B cell (primary cell): Measurements from ENCODE around the gene ZCCHC2. TPM values are rescaled to one million over a fixed set of nuclear protein-coding genes. Genes with fewer than 3 reads are reported as not detected.

Experiments
- ATAC-seq: fragments of 200-7000 bp; cut with Tn5 transposase; one replicate; pipeline ENCODE4 v1.10.0; 2021; ENCODE audit warnings: low read depth, mild to moderate bottlenecking, moderate number of reproducible peaks, moderate library complexity
- CTCF ChIA-PET: fragments of 350-600 bp; sonication (Branson Sonifier 250); formaldehyde crosslinking; loops from one replicate; lab custom pipeline; 2021; ENCODE audit warnings: antibody characterized with exemption, inconsistent platforms; lab: Charles Lee
- POLR2A ChIA-PET: fragments of 350-600 bp; sonication (Branson Sonifier 250); formaldehyde crosslinking; loops from one replicate; lab custom pipeline; 2021; ENCODE audit warnings: antibody characterized with exemption; lab: Charles Lee
- DNase-seq: peaks from one replicate; pipeline ENCODE4 v3.0.0; 2013
- H2AFZ ChIP-seq: 2 replicates; pipeline ENCODE4 v1.6.1; 2012; ENCODE audit warnings: mild to moderate bottlenecking, low read depth, low read length; ENCODE audit not compliant: insufficient read depth, poor library complexity, severe bottlenecking
- H3K27ac ChIP-seq, 2 donors: 1 replicate in 1 of 2; 2 replicates in 1 of 2; pipeline ENCODE4 v1.5.1; 2012 to 2013; ENCODE audit warnings: low read length in 2 of 2, mild to moderate bottlenecking in 2 of 2, moderate library complexity in 1 of 2
- H3K27me3 ChIP-seq, 4 experiments: fragments of 200-600 bp in 1 of 4; sonication (generic) in 1 of 4; replicated peaks in 1 of 4; 1 replicate in 2 of 4; 2 replicates in 2 of 4; pipeline versions ENCODE4 v1.6.1 to v1.7.0; 2013 to 2016; ENCODE audit warnings: low read length in 3 of 4, mild to moderate bottlenecking in 2 of 4, mixed read lengths in 1 of 4, moderate library complexity in 1 of 4; ENCODE audit not compliant: insufficient read depth in 4 of 4, control insufficient read depth in 3 of 4; ENCODE audit errors: control extremely low read depth in 1 of 4
- H3K36me3 ChIP-seq, 2 experiments: replicated peaks in 1 of 2; 1 replicate in 1 of 2; 2 replicates in 1 of 2; pipeline versions ENCODE4 v1.6.1 to v1.7.1; 2013; ENCODE audit warnings: low read length in 1 of 2; ENCODE audit not compliant: insufficient read depth in 2 of 2, control insufficient read depth in 1 of 2; ENCODE audit errors: control extremely low read depth in 1 of 2, extremely low read depth in 1 of 2
- H3K4me1 ChIP-seq, 2 donors: fragments of 200-600 bp in 1 of 2; sonication (generic) in 1 of 2; 1 replicate in 1 of 2; 2 replicates in 1 of 2; pipeline versions ENCODE4 v1.5.1 to v1.6.1; 2013 to 2017; ENCODE audit warnings: low read length in 2 of 2; ENCODE audit not compliant: control insufficient read depth in 2 of 2, insufficient read depth in 2 of 2
- H3K4me2 ChIP-seq: replicated peaks from 2 replicates; pipeline ENCODE3; 2012; ENCODE audit warnings: mild to moderate bottlenecking, low read depth, low read length; ENCODE audit not compliant: poor library complexity, severe bottlenecking
- H3K4me3 ChIP-seq, 5 experiments: fragments of 200-600 bp in 1 of 5; sonication (generic) in 1 of 5; 1 replicate in 3 of 5; 2 replicates in 2 of 5; pipeline versions ENCODE4 v1.5.1 to v1.7.0; 2011 to 2016; ENCODE audit warnings: low read length in 4 of 5, mild to moderate bottlenecking in 4 of 5, low read depth in 2 of 5, control low read depth in 1 of 5, moderate library complexity in 1 of 5; ENCODE audit not compliant: insufficient read depth in 1 of 5; ENCODE audit errors: control extremely low read depth in 1 of 5, extremely low read depth in 1 of 5
- H3K79me2 ChIP-seq: fragments of 200-600 bp; sonication (generic); one replicate; pipeline ENCODE4 v1.6.0; 2016; ENCODE audit warnings: low read length; ENCODE audit not compliant: control insufficient read depth, insufficient read depth
- H3K9ac ChIP-seq: fragments of 200-600 bp; sonication (generic); 2 replicates; pipeline ENCODE4 v1.6.1; 2017; ENCODE audit warnings: mild to moderate bottlenecking, low read length, moderate library complexity
- H3K9me3 ChIP-seq, 3 donors: one replicate each; pipeline versions ENCODE4 v1.6.1 to v1.7.1; 2013; ENCODE audit warnings: low read length in 2 of 3; ENCODE audit not compliant: control insufficient read depth in 2 of 3, insufficient read depth in 1 of 3; ENCODE audit errors: control extremely low read depth in 1 of 3
- H4K20me1 ChIP-seq: 2 replicates; pipeline ENCODE4 v1.6.0; 2012; ENCODE audit warnings: mild to moderate bottlenecking, low read length; ENCODE audit not compliant: insufficient read depth, control insufficient read depth, poor library complexity, severe bottlenecking
- H3K27ac Mint-ChIP-seq: one replicate; pipeline ENCODE4 v1.8.0; 2021; ENCODE audit warnings: mixed read lengths
- H3K27me3 Mint-ChIP-seq: one replicate; pipeline ENCODE4 v1.8.0; 2021; ENCODE audit warnings: mixed read lengths
- H3K4me1 Mint-ChIP-seq: one replicate; pipeline ENCODE4 v1.8.0; 2021; ENCODE audit warnings: mixed read lengths
- H3K4me3 Mint-ChIP-seq: one replicate; pipeline ENCODE4 v1.8.0; 2021; ENCODE audit warnings: mixed read lengths
- H3K9me3 Mint-ChIP-seq: one replicate; pipeline ENCODE4 v1.8.0; 2022; ENCODE audit warnings: mixed read lengths; ENCODE audit not compliant: insufficient read depth
- CTCF ChIP-seq: fragments of 200-600 bp; IDR thresholded peaks from one replicate; pipeline ENCODE4 v1.8.0; 2022; ENCODE audit warnings: antibody characterized with exemption, mild to moderate bottlenecking
- WGBS: methylation state at CpG from one replicate; pipeline ENCODE4 v1.1.5; 2013; ENCODE audit warnings: missing lambda C conversion rate; ENCODE audit not compliant: insufficient coverage; 5-methylcytosine and 5-hydroxymethylcytosine counted together
- intact Hi-C: fragments of 100-400 bp; cut with micrococcal nuclease; formaldehyde crosslinking; loops from one replicate; pipeline ENCODE4 v1.10.0; 2022
- polyA plus RNA-seq: library from polyadenylated mRNA; depleted of rRNA; stranded (reverse); fragments of >200 nt; gene quantifications from 2 replicates; pipeline ENCODE4 v1.2.3, GENCODE V29; 2012
- total RNA-seq, 2 donors: library from RNA; stranded (reverse); fragments of 120-200 nt in 1 of 2; gene quantifications; 1 replicate in 1 of 2; 2 replicates in 1 of 2; pipeline versions ENCODE4 v1.2.3 to v1.2.4, GENCODE V29; 2013 to 2022

The ZCCHC2 gene
- total and polyA plus RNA-seq, 2 donors (not counting 1 experiment from before 2014, with no cell fraction given): 24.5 to 53.7 TPM

- no peaks in the 10 kb centered on the region for H4K20me1 ChIP-seq
Measured at GRCh38 chr18:62586781-62587487, 64.1 kb downstream of the ZCCHC2 start.

More at GRCh38 chr18:62586781-62587487, 64.1 kb downstream of the ZCCHC2 start:
- H3K4me1 Mint-ChIP-seq: peaks cover 16% of the 10 kb centered on the region
- Histone ChIP-seq H2AFZ (no peak overlapping the region), H3K9ac (no peak overlapping the region), H3K36me3 (peaks cover 0 to 6% of the 10 kb centered on the region in 2 experiments), H3K4me1 (peaks cover 13 to 20% of the 10 kb centered on the region in 2 donors), H3K27me3 (no peaks in the 10 kb centered on the region), H3K9me3 (no peaks in the 10 kb centered on the region), H3K4me2 (no peak overlapping the region), H3K79me2 (no peaks in the 10 kb centered on the region), H3K4me3 (no peak overlapping the region), H3K27ac (no peak overlapping the region)
- H3K9me3 Mint-ChIP-seq: no peaks in the 10 kb centered on the region
- intact Hi-C loops: loop anchor here (2.0 to 10.0 kb wide), 2 partner anchors 18 to 128 kb away; partner anchors contain the start of gene PHLPP1
- DNase-seq (no peak), ATAC-seq (no peak)
- H3K4me3 Mint-ChIP-seq: no peak overlapping the region
- no peaks in the 10 kb centered on the region for H3K27me3 Mint-ChIP-seq
- H3K27ac Mint-ChIP-seq: no peak overlapping the region
- CTCF ChIA-PET: interaction anchor here (0.8 to 5.6 kb wide), 19 partner anchors 9 to 852 kb away, joined by 3 to 73 read pairs (median 4); partner anchors contain the start of gene ZCCHC2
- TF ChIP-seq CTCF: no peak
- POLR2A ChIA-PET: interaction anchor here (0.8 kb wide), 1 partner anchor 82 kb away, joined by 3 read pairs; no protein-coding TSS in a partner anchor
- WGBS: 98% methylated on average over 19 of the region's 19 CpGs
